Small intestine (tissue), 7 donors: ENCODE measurements around the gene OSBPL1A. TPM values are rescaled to one million over a fixed set of nuclear protein-coding genes. Genes with fewer than 3 reads are reported as not detected.
A peak's percentile ranks its signal among the peaks of the same experiment; 100 is the strongest.

Source experiments
- DNase-seq, 2 donors: peaks; one replicate each; pipeline versions ENCODE4 v3.0.0 to v3.0.0-alpha.2; 2013
- FAIRE-seq: peaks from 2 replicates; lab custom pipeline; 2012; peaks lifted over from hg19 to GRCh38; lab: Jason Lieb, UNC
- H3K27ac ChIP-seq, 3 donors: one replicate each; pipeline ENCODE4 v1.5.1; 2013; ENCODE audit warnings: low read length in 2 of 3, mild to moderate bottlenecking in 2 of 3, control low read depth in 1 of 3, inconsistent platforms in 1 of 3, low read depth in 1 of 3, moderate library complexity in 1 of 3
- H3K27me3 ChIP-seq, 3 donors: one replicate each; pipeline ENCODE4 v1.6.1; 2013; ENCODE audit warnings: low read length in 3 of 3, inconsistent platforms in 1 of 3; ENCODE audit not compliant: control insufficient read depth in 3 of 3, insufficient read depth in 3 of 3
- H3K36me3 ChIP-seq, 3 donors: one replicate each; pipeline ENCODE4 v1.6.1; 2013; ENCODE audit warnings: low read length in 3 of 3, inconsistent platforms in 1 of 3, low read depth in 1 of 3, mild to moderate bottlenecking in 1 of 3, moderate library complexity in 1 of 3; ENCODE audit not compliant: control insufficient read depth in 3 of 3, insufficient read depth in 2 of 3
- H3K4me1 ChIP-seq, 3 donors: one replicate each; pipeline ENCODE4 v1.6.1; 2013; ENCODE audit warnings: low read length in 2 of 3, inconsistent platforms in 1 of 3, low read depth in 1 of 3, mild to moderate bottlenecking in 1 of 3, moderate library complexity in 1 of 3; ENCODE audit not compliant: control insufficient read depth in 3 of 3, insufficient read depth in 2 of 3
- H3K4me3 ChIP-seq, 3 donors: one replicate each; pipeline ENCODE4 v1.5.1; 2013; ENCODE audit warnings: low read length in 3 of 3, control low read depth in 1 of 3, inconsistent platforms in 1 of 3, low read depth in 1 of 3, mild to moderate bottlenecking in 1 of 3, moderate library complexity in 1 of 3
- H3K9me3 ChIP-seq, 2 donors: one replicate each; pipeline ENCODE4 v1.6.1; 2013; ENCODE audit warnings: low read depth in 1 of 2, low read length in 1 of 2; ENCODE audit not compliant: control insufficient read depth in 2 of 2, insufficient read depth in 1 of 2
- WGBS, 3 donors: extraction: QIAGEN DNeasy Blood & Tissue Kit; methylation state at CpG; one replicate each; pipeline ENCODE4 v1.1.7; 2013; 5-methylcytosine and 5-hydroxymethylcytosine counted together
- polyA plus RNA-seq, 4 donors: library from polyadenylated mRNA; stranded (reverse) in 3 of 4; unstranded in 1 of 4; fragments of 200-250 nt in 3 of 4; fragments of 120-200 nt in 1 of 4; gene quantifications; one replicate each; pipeline versions ENCODE4 v1.2.1 to v1.2.3, GENCODE V29; 2013
- donor health status: healthy with polysubstance abuse.
- donor health status: control.
- donor health status: control.
- donor health status: Bipolar disorder and iron deficiency.
- donor health status: healthy.

The OSBPL1A gene
- polyA plus RNA-seq, 4 donors = 23.5 to 36.7 (median 34.7) TPM

DNA sequence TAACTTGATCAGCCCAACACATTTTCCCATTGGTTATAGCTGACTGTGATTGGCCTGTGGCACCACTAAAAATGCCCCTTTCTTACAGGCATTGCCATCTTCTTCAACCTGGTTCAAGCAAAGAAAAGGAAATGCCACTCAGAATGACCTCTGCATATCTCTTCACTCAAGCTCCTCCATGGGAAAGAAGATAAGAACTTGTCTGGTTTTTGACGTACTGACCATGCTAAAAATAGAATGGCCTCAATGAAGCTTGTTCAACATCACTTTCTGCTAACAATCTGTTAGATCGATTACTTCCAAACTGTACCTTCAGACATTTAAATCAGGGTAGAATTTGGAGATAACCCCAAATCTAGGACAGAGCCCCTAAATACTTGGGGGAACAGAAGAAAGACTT is 149.3 kb downstream of the OSBPL1A start:
- H3K9me3 ChIP-seq = no peaks in the 10 kb centered on the region
- FAIRE-seq (no peak), DNase-seq (no peak)
- H3K27ac ChIP-seq = no peak overlapping the region
- 65 to 80% (median 78%) methylated on average over 2 of the region's 2 CpGs for WGBS, 3 donors
- H3K27me3 ChIP-seq = no peaks in the 10 kb centered on the region
- no peak overlapping the region for H3K4me3 ChIP-seq
- no peaks in the 10 kb centered on the region for H3K4me1 ChIP-seq
- H3K36me3 ChIP-seq = peaks cover 0 to 6% (median 0%) of the 10 kb centered on the region in 3 donors

DNA sequence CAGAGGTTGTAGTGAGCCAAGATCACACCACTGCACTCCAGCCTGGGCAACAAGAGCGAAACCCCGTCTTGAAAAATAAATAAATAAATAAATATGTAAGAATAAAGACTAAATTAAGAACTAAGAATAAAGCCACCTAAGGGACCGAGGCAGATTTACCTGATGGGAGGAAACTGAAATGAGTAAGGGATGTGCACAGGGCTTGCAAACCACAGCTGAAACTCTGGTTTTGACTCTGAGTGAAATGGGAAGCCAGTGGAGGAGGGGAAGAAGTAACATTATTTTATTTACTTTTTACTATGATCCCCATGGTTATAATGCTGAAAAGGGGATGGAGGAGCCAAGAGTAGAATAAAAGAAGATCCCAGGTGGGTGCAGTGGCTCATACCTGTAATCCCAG is 151.5 kb downstream of the OSBPL1A start:
- Histone ChIP-seq H3K36me3 (peaks cover 0 to 6% (median 0%) of the 10 kb centered on the region in 3 donors), H3K4me3 (no peak overlapping the region), H3K27ac (no peak overlapping the region), H3K9me3 (no peaks in the 10 kb centered on the region), H3K27me3 (no peaks in the 10 kb centered on the region), H3K4me1 (no peaks in the 10 kb centered on the region)
- 78 to 96% (median 89%) methylated on average over 3 of the region's 3 CpGs for WGBS, 3 donors
- DNase-seq (no peak), FAIRE-seq (no peak)

DNA sequence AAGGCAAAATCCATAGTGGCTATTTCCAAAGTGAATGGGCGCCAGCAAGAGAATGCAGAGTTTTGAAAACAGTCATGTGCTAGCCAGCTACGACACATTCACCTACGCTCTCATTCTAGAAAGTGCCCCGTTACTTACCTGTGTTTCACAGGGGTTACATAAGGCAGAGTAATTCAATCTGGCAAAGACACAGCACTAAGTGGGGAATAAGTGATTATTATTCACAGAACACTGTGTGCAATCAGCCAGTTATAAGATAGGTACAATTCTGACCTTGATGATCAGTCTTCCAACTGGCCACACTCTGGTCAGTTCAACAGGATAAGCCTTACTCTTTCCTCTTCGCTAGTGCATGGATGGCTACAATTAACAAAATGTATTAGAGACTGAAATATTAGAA is 152.9 kb downstream of the OSBPL1A start:
- Histone ChIP-seq H3K9me3 (no peaks in the 10 kb centered on the region), H3K36me3 (peaks cover 0 to 2% (median 0%) of the 10 kb centered on the region in 3 donors), H3K27me3 (no peaks in the 10 kb centered on the region), H3K4me3 (no peak overlapping the region), H3K27ac (no peak overlapping the region), H3K4me1 (no peaks in the 10 kb centered on the region)
- WGBS, 3 donors = 94 to 98% (median 96%) methylated on average over 5 of the region's 5 CpGs
- DNase-seq (no peak), FAIRE-seq (no peak)

- no peak overlapping the region for H3K27ac ChIP-seq
- no peaks in the 10 kb centered on the region for H3K27me3 ChIP-seq
- H3K4me1 ChIP-seq = no peaks in the 10 kb centered on the region
- FAIRE-seq (no peak), DNase-seq (no peak)
- no peak overlapping the region for H3K4me3 ChIP-seq
- H3K9me3 ChIP-seq = no peaks in the 10 kb centered on the region
- WGBS, 3 donors = 64 to 80% (median 70%) methylated on average over 1 of the region's 1 CpG
- peaks cover 0 to 2% (median 0%) of the 10 kb centered on the region in 3 donors for H3K36me3 ChIP-seq
Measured at GRCh38 chr18:24243677-24244076, 153.9 kb downstream of the OSBPL1A start.

DNA sequence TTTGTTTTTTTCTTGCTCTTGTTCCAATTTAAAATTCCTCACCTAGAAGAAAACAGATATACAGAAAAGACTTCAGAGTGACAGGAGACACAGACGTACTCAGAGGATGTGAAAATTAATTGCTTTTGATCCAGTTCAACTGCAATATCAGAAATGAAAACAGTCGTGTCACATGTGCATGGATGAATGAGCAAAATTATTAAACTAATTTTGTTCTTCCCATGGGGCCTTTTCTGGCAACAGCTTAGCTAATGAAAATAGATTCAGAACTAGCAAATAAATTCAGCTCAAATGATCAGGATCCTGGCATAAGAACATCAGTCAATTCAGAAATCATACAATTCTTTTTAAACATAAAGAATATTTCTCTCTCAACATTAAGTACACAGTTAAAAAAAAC is 158.3 kb downstream of the OSBPL1A start:
- DNase-seq (no peak), FAIRE-seq (no peak)
- H3K36me3 ChIP-seq = peaks cover 0 to 9% (median 4%) of the 10 kb centered on the region in 3 donors
- H3K4me1 ChIP-seq = peaks cover 0 to 2% (median under 1%) of the 10 kb centered on the region in 3 donors
- H3K27me3 ChIP-seq = no peaks in the 10 kb centered on the region
- 74 to 89% (median 85%) methylated on average over 2 of the region's 2 CpGs for WGBS, 3 donors
- H3K9me3 ChIP-seq = no peaks in the 10 kb centered on the region
- no peak overlapping the region for H3K27ac ChIP-seq
- no peak overlapping the region for H3K4me3 ChIP-seq

GRCh38 chr18:24238387-24238786 is 159.2 kb downstream of the OSBPL1A start:
- DNase-seq (no peak), FAIRE-seq (no peak)
- H3K27ac ChIP-seq = no peak overlapping the region
- no peaks in the 10 kb centered on the region for H3K27me3 ChIP-seq
- peaks cover 0 to 9% (median 4%) of the 10 kb centered on the region in 3 donors for H3K36me3 ChIP-seq
- peaks cover 2 to 4% (median 3%) of the 10 kb centered on the region in 3 donors for H3K4me1 ChIP-seq
- 59 to 61% (median 61%) methylated on average over 5 of the region's 5 CpGs for WGBS, 3 donors
- no peaks in the 10 kb centered on the region for H3K9me3 ChIP-seq
- no peak overlapping the region for H3K4me3 ChIP-seq

- H3K36me3 ChIP-seq = peaks cover 0 to 9% (median 4%) of the 10 kb centered on the region in 3 donors
- 81 to 83% (median 81%) methylated on average over 7 of the region's 7 CpGs for WGBS, 3 donors
- no peaks in the 10 kb centered on the region for H3K27me3 ChIP-seq
- H3K27ac ChIP-seq = peak overlapping the region in 1 of 3 donors; percentile 65
- H3K4me1 ChIP-seq = peaks cover 3 to 9% (median 9%) of the 10 kb centered on the region in 3 donors
- no peak for FAIRE-seq
- no peak overlapping the region for H3K4me3 ChIP-seq
- H3K9me3 ChIP-seq = no peaks in the 10 kb centered on the region
- DNase-seq = peak; percentile 16 to 25
Measured at GRCh38 chr18:24234850-24235418, 162.7 kb downstream of the OSBPL1A start.

GRCh38 chr18:24234330-24234729 is 163.3 kb downstream of the OSBPL1A start:
- H3K36me3 ChIP-seq = peaks cover 0 to 9% (median 4%) of the 10 kb centered on the region in 3 donors
- no peak overlapping the region for H3K4me3 ChIP-seq
- H3K27me3 ChIP-seq = no peaks in the 10 kb centered on the region
- DNase-seq (peak; percentile 41 to 48), FAIRE-seq (no peak)
- no peak overlapping the region for H3K27ac ChIP-seq
- no peaks in the 10 kb centered on the region for H3K9me3 ChIP-seq
- H3K4me1 ChIP-seq = peaks cover 3 to 12% (median 9%) of the 10 kb centered on the region in 3 donors
- WGBS, 3 donors = 19 to 58% (median 35%) methylated on average over 5 of the region's 5 CpGs

DNA sequence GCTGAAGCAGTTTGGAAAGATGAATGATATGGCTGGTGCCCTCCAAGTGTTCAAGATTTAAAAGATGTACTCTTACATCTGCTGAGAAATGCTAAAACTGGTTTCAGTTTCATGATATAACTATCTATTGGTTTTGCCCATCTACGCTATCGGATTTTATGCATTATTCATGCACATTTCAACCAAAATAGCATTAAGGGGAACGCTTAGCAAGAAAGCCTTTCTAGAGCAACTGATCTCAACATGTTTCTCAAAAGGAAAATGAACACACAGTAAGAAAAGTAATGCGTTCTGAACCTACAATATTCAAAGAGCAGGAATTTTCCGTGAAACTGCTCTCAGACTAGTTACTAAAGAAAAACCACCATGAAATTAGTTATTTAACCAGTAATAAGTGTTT is 164.8 kb downstream of the OSBPL1A start:
- peaks cover 0 to 9% (median 4%) of the 10 kb centered on the region in 3 donors for H3K36me3 ChIP-seq
- no peak for DNase-seq
- H3K27me3 ChIP-seq = no peaks in the 10 kb centered on the region
- H3K27ac ChIP-seq = no peak overlapping the region
- FAIRE-seq = no peak
- H3K4me3 ChIP-seq = no peak overlapping the region
- no peaks in the 10 kb centered on the region for H3K9me3 ChIP-seq
- WGBS, 3 donors = 91 to 92% (median 92%) methylated on average over 5 of the region's 5 CpGs
- H3K4me1 ChIP-seq = peaks cover 3 to 16% (median 15%) of the 10 kb centered on the region in 3 donors
